Ovary (tissue), 3 donors: ENCODE measurements around the gene XG.

Source experiments
- CTCF ChIP-seq, 3 donors: fragments of 450-650 bp in 2 of 3; fragments of 200-600 bp in 1 of 3; IDR thresholded peaks; one replicate each; pipeline versions ENCODE4 v1.5.1 to v1.8.0; 2016 to 2022; ENCODE audit warnings: antibody characterized with exemption in 3 of 3, mild to moderate bottlenecking in 1 of 3
- POLR2A ChIP-seq: fragments of 450-650 bp; IDR thresholded peaks from one replicate; pipeline ENCODE4 v1.6.1; 2017; ENCODE audit warnings: antibody characterized with exemption, mild to moderate bottlenecking, moderate library complexity
- donor health status: DM: no; HTN: no; CAD: no.

- TF ChIP-seq POLR2A = no peak
- TF ChIP-seq CTCF (IDR thresholded peaks at IDR 0.05) = no peak
Measured at GRCh38 chrX:2707334-2707760, 44.5 kb upstream of the XG start.
